M059J (cell line): ENCODE measurements around the gene NAGPA. TPM values are rescaled to one million over a fixed set of nuclear protein-coding genes. Genes with fewer than 3 reads are reported as not detected.

Source experiments
- DNase-seq: peaks from one replicate; pipeline ENCODE4 v3.0.0-alpha.2; 2012; ENCODE audit warnings: low read depth
- total RNA-seq: library from RNA; depleted of rRNA; stranded (reverse); fragments of >200 nt; shearing (Covaris generic); gene quantifications from 2 replicates; pipeline ENCODE4 v1.2.3, GENCODE V29; 2014

The NAGPA gene
- total RNA-seq, 1 experiment from 2014 or later: 19.0 TPM

- no peak for DNase-seq
Observed at GRCh38 chr16:5027575-5028235, 6.0 kb downstream of the NAGPA start.

- no peak for DNase-seq
Observed at GRCh38 chr16:5027086-5027485, 6.6 kb downstream of the NAGPA start.

GRCh38 chr16:5026664-5027063, 7.1 kb downstream of the NAGPA start:
- no peak for DNase-seq

- no peak for DNase-seq
Observed at GRCh38 chr16:5025171-5025632, 8.5 kb downstream of the NAGPA start.

GRCh38 chr16:5024632-5025031, 9.1 kb downstream of the NAGPA start:
- peak; percentile 62 for DNase-seq

GRCh38 chr16:5022521-5022920, 11.2 kb downstream of the NAGPA start:
- no peak for DNase-seq

- DNase-seq: no peak
Observed at GRCh38 chr16:5020551-5020950, 13.2 kb downstream of the NAGPA start.

GRCh38 chr16:5019775-5020174, 14.0 kb downstream of the NAGPA start:
- DNase-seq: no peak

- DNase-seq: no peak
Observed at GRCh38 chr16:5018793-5019192, 14.9 kb downstream of the NAGPA start.

GRCh38 chr16:5017678-5017969, 16.1 kb downstream of the NAGPA start:
- DNase-seq: no peak

GRCh38 chr16:5016967-5017677, 16.6 kb downstream of the NAGPA start:
- no peak for DNase-seq

- no peak for DNase-seq
Observed at GRCh38 chr16:5015887-5016286, 17.8 kb downstream of the NAGPA start.

GRCh38 chr16:5015351-5015750, 18.4 kb downstream of the NAGPA start:
- no peak for DNase-seq

- DNase-seq: no peak
Observed at GRCh38 chr16:5012887-5013286, 20.8 kb downstream of the NAGPA start.

GRCh38 chr16:5011637-5012036, 22.1 kb downstream of the NAGPA start:
- no peak for DNase-seq

GRCh38 chr16:5010576-5011329, 23.0 kb downstream of the NAGPA start:
- DNase-seq: no peak

- DNase-seq: no peak
Observed at GRCh38 chr16:5008311-5008731, 25.4 kb downstream of the NAGPA start.

GRCh38 chr16:5007256-5007655, 26.5 kb downstream of the NAGPA start:
- DNase-seq: no peak

GRCh38 chr16:5006348-5007193, 27.2 kb downstream of the NAGPA start:
- no peak for DNase-seq

- no peak for DNase-seq
Observed at GRCh38 chr16:5005916-5006315, 27.8 kb downstream of the NAGPA start.

- DNase-seq: no peak
Observed at GRCh38 chr16:5004311-5004710, 29.4 kb downstream of the NAGPA start.

GRCh38 chr16:5003828-5004227, 29.9 kb downstream of the NAGPA start:
- no peak for DNase-seq
